Natural killer cell (primary cell): Measurements from ENCODE around the gene TALDO1. TPM values are rescaled to one million over a fixed set of nuclear protein-coding genes. Genes with fewer than 3 reads are reported as not detected.

Experiments used
- ATAC-seq, 3 donors: fragments of 150-1000 bp in 2 of 3; fragments of 200-7000 bp in 1 of 3; cut with Tn5 transposase; 1 replicate in 1 of 3; 2 replicates in 2 of 3; pipeline ENCODE4 v1.10.0; 2021; ENCODE audit warnings: mild to moderate bottlenecking in 2 of 3, moderate library complexity in 2 of 3
- DNase-seq, 2 donors: peaks; one replicate each; pipeline versions ENCODE4 v3.0.0 to v3.0.0-alpha.2; 2013 to 2021; ENCODE audit warnings: mixed read lengths in 1 of 2
- H3K27ac ChIP-seq: one replicate; pipeline ENCODE4 v1.5.1; 2013; ENCODE audit warnings: mild to moderate bottlenecking, low read length
- H3K27me3 ChIP-seq: one replicate; pipeline ENCODE4 v1.6.1; 2013; ENCODE audit warnings: low read length; ENCODE audit not compliant: control insufficient read depth, insufficient read depth
- H3K36me3 ChIP-seq: one replicate; pipeline ENCODE4 v1.6.1; 2013; ENCODE audit warnings: low read length; ENCODE audit not compliant: control insufficient read depth, insufficient read depth
- H3K4me1 ChIP-seq: one replicate; pipeline ENCODE4 v1.6.1; 2013; ENCODE audit warnings: low read length; ENCODE audit not compliant: control insufficient read depth, insufficient read depth
- H3K4me3 ChIP-seq: one replicate; pipeline ENCODE4 v1.5.1; 2013; ENCODE audit warnings: low read length
- H3K9me3 ChIP-seq: one replicate; pipeline ENCODE4 v1.6.1; 2013; ENCODE audit warnings: low read length; ENCODE audit not compliant: control insufficient read depth, insufficient read depth
- H3K27ac Mint-ChIP-seq, 2 donors: one replicate each; pipeline ENCODE4 v1.8.0; 2022; ENCODE audit warnings: mild to moderate bottlenecking in 2 of 2, mixed read lengths in 2 of 2, moderate library complexity in 1 of 2
- H3K27me3 Mint-ChIP-seq, 2 donors: one replicate each; pipeline ENCODE4 v1.8.0; 2022; ENCODE audit warnings: low read depth in 2 of 2, mixed read lengths in 2 of 2
- H3K36me3 Mint-ChIP-seq: one replicate; pipeline ENCODE4 v1.8.0; 2022; ENCODE audit warnings: mixed read lengths
- H3K4me1 Mint-ChIP-seq, 2 donors: one replicate each; pipeline ENCODE4 v1.8.0; 2022; ENCODE audit warnings: mixed read lengths in 2 of 2
- H3K4me3 Mint-ChIP-seq: one replicate; pipeline ENCODE4 v1.8.0; 2022; ENCODE audit warnings: mild to moderate bottlenecking, moderate library complexity, mixed read lengths
- H3K9me3 Mint-ChIP-seq, 2 donors: one replicate each; pipeline ENCODE4 v1.8.0; 2022; ENCODE audit warnings: mixed read lengths in 2 of 2
- CTCF ChIP-seq: fragments of 200-600 bp; IDR thresholded peaks from one replicate; pipeline ENCODE4 v1.8.0; 2022; ENCODE audit warnings: antibody characterized with exemption
- WGBS: methylation state at CpG from one replicate; pipeline ENCODE4 v1.1.7; 2013; ENCODE audit warnings: missing lambda C conversion rate; ENCODE audit not compliant: insufficient coverage; 5-methylcytosine and 5-hydroxymethylcytosine counted together
- intact Hi-C: fragments of 100-400 bp; cut with micrococcal nuclease; formaldehyde crosslinking; loops from one replicate; pipeline ENCODE4 v1.14.2; 2022
- total RNA-seq, 4 donors: library from RNA; stranded (reverse); fragments of 120-200 nt in 1 of 4; gene quantifications; one replicate each; pipeline versions ENCODE4 v1.2.3 to v1.2.4, GENCODE V29; 2013 to 2022

TALDO1 gene
- total RNA-seq, 3 donors from 2014 or later (not counting 1 experiment from before 2014, with no cell fraction given) = 46.1 to 94.8 (median 55.4) TPM

DNA sequence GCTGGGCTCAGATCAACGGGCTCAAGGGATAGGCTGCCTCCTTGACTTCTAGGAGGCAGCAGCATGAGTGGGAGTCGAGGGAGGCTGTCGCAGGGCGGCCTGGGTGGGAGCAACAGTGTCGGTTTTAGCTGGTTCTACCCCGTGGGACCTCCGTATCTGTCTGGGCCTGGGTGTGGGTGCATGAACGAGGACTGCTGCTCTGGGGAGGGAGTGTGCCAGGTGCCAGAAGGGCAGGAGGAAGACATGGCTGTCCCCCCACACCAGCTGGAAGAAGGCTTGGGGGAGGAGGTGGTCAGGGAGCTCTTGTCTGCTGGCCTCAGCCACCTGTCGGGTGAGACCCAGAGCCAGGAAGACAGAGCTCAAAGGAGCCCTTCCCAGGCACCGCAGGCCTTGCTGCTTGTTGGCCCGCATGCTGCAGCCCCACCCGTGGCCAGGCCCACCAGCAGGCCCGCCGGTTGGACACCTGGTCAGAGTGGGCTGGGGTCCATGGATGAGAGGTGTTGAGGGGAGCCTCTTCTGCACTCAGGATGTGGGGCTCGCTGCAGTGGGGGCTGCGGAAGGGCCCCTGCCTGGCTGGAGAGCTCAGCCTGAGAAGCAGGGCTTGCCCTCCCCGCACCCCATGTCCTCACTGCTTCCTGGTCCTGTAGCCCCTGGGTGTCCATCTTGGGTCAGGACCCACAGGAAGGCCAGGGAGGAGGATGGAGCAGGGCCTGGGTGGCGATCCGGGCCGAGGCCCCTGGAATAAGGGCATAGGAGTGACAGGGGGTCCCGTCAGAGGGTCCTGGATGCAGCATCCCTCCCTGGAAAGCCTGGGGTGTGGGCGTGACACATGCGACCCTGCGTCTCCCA is 39.2 kb downstream of the TALDO1 start:
- no peak overlapping the region for H3K27ac ChIP-seq
- no peak for TF ChIP-seq CTCF
- Mint-ChIP-seq H3K27me3 (no peaks in the 10 kb centered on the region), H3K36me3 (no peaks in the 10 kb centered on the region), H3K4me3 (no peak overlapping the region), H3K4me1 (peaks cover 0 to 6% of the 10 kb centered on the region in 2 donors), H3K9me3 (no peaks in the 10 kb centered on the region), H3K27ac (no peak overlapping the region)
- DNase-seq (no peak), ATAC-seq (no peak)
- peaks cover 17% of the 10 kb centered on the region for H3K4me1 ChIP-seq
- H3K36me3 ChIP-seq = peaks cover 4% of the 10 kb centered on the region
- intact Hi-C loops = no loop called here
- H3K4me3 ChIP-seq = no peak overlapping the region
- no peaks in the 10 kb centered on the region for H3K9me3 ChIP-seq
- peaks cover 8% of the 10 kb centered on the region for H3K27me3 ChIP-seq
- WGBS = 88% methylated on average over 24 of the region's 24 CpGs

DNA sequence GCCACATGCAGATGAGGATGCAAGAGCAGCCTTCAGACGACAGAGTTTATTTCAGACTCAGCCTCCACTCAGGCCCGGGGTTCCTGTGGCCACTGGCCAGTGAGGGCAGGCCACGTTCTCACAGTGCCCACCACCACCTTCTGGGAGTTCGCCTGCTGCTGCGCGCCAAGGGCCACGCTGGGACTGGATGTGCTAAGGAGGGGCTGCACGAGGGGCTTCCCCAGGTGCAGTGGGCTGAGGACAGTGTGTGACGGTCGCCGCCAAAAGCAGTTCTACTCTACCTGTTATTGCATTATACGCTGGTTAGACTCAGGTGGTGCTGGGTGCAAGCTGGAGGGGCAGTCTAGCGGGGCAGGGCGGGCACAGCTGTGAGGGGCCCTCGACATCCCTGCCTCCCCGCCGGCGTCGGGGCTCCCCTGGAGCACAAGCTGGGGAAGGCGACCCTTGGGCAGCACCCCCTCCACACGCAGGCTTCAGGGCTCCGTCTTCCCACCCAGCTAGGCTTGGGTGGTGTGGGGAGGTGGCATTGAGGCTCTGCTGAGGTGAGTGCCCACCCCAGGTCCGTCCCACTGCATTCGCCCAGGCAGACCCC is 39.9 kb downstream of the TALDO1 start:
- DNase-seq = no peak
- no peak for TF ChIP-seq CTCF
- Histone ChIP-seq H3K4me1 (peaks cover 17% of the 10 kb centered on the region), H3K27ac (no peak overlapping the region), H3K36me3 (peaks cover 9% of the 10 kb centered on the region), H3K9me3 (no peaks in the 10 kb centered on the region), H3K27me3 (peaks cover 8% of the 10 kb centered on the region), H3K4me3 (no peak overlapping the region)
- 93% methylated on average over 24 of the region's 24 CpGs for WGBS
- H3K4me1 Mint-ChIP-seq = peaks cover 0 to 6% of the 10 kb centered on the region in 2 donors
- H3K4me3 Mint-ChIP-seq = no peak overlapping the region
- intact Hi-C loops = no loop called here
- no peaks in the 10 kb centered on the region for H3K36me3 Mint-ChIP-seq
- H3K9me3 Mint-ChIP-seq = no peaks in the 10 kb centered on the region
- no peak overlapping the region for H3K27ac Mint-ChIP-seq
- no peak for ATAC-seq
- H3K27me3 Mint-ChIP-seq = no peaks in the 10 kb centered on the region

DNA sequence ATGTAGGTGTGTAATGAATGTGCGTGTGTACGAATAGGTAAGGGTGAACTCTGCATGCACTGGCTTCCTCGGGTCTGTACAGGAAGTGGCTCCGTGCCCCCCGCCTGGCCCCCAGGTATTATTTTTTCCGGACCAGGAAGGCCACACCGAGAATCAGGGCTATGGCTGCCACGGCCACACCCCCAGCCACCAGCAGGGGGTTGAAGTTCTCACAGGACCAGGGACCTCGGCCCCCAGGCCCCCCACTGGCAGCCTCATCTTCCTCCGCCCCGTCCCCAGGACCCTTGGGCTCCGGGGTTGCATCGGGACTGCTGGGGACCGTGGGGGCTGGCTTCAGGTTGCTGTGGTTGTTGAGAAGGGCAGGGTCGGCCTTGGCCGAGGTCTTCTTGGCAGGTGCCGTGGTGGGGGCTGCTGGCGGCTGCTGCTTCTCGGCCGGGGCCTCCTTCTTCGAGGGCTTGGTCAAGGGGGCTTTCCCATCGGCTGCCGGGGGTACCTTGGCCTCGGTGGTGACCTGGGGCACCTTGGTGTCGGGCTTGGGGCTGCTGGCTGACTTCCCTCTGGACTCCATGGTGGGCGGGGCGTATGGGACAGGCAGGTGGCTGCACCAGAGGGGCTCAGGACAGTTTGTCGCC is 40.9 kb downstream of the TALDO1 start:
- H3K9me3 ChIP-seq = no peaks in the 10 kb centered on the region
- Mint-ChIP-seq H3K27me3 (no peaks in the 10 kb centered on the region), H3K27ac (no peak overlapping the region), H3K4me1 (peaks cover 0 to 6% of the 10 kb centered on the region in 2 donors), H3K9me3 (no peaks in the 10 kb centered on the region), H3K4me3 (no peak overlapping the region), H3K36me3 (no peaks in the 10 kb centered on the region)
- no peak overlapping the region for H3K27ac ChIP-seq
- H3K4me3 ChIP-seq = no peak overlapping the region
- H3K27me3 ChIP-seq = peaks cover 8% of the 10 kb centered on the region
- ATAC-seq (no peak), DNase-seq (no peak)
- intact Hi-C loops = no loop called here
- TF ChIP-seq CTCF = no peak
- peaks cover 12% of the 10 kb centered on the region for H3K36me3 ChIP-seq
- 51% methylated on average over 28 of the region's 28 CpGs for WGBS
- peaks cover 17% of the 10 kb centered on the region for H3K4me1 ChIP-seq
